H9 (cell line): ENCODE data around the gene FNDC3B. TPM values are rescaled to one million over a fixed set of nuclear protein-coding genes. Genes with fewer than 3 reads are reported as not detected.

Experiments used
- DNase-seq: peaks from one replicate; pipeline ENCODE4 v3.0.0-alpha.2; 2017
- H2AFZ ChIP-seq: one replicate; pipeline ENCODE4 v1.6.1; 2013; ENCODE audit warnings: mild to moderate bottlenecking, low read length, control low read depth, moderate library complexity
- H2AK5ac ChIP-seq: 2 replicates; pipeline ENCODE4 v1.6.1; 2013; ENCODE audit warnings: low read length, control low read depth, mixed read lengths; ENCODE audit not compliant: insufficient read length
- H2BK120ac ChIP-seq: one replicate; pipeline ENCODE4 v1.6.1; 2013; ENCODE audit warnings: low read depth, mild to moderate bottlenecking, low read length, control low read depth, inconsistent platforms; ENCODE audit not compliant: poor library complexity, severe bottlenecking
- H2BK12ac ChIP-seq: 2 replicates; pipeline ENCODE4 v1.6.1; 2013; ENCODE audit warnings: low read length, control low read depth, mixed read lengths, low read depth; ENCODE audit not compliant: insufficient read length
- H2BK15ac ChIP-seq: 2 replicates; pipeline ENCODE4 v1.6.1; 2013; ENCODE audit warnings: low read depth, low read length, control low read depth
- H2BK20ac ChIP-seq: one replicate; pipeline ENCODE4 v1.6.1; 2013; ENCODE audit warnings: low read depth, mild to moderate bottlenecking, low read length, control low read depth, inconsistent platforms; ENCODE audit not compliant: poor library complexity, severe bottlenecking
- H2BK5ac ChIP-seq: 2 replicates; pipeline ENCODE4 v1.6.1; 2013; ENCODE audit warnings: low read length, control low read depth, mixed read lengths; ENCODE audit not compliant: insufficient read length
- H3K14ac ChIP-seq: 2 replicates; pipeline ENCODE4 v1.6.1; 2013; ENCODE audit warnings: low read length, control low read depth; ENCODE audit not compliant: insufficient read depth
- H3K18ac ChIP-seq: 2 replicates; pipeline ENCODE4 v1.6.1; 2013; ENCODE audit warnings: low read depth, mild to moderate bottlenecking, mixed read lengths, low read length, control low read depth; ENCODE audit not compliant: insufficient read length
- H3K23ac ChIP-seq: 2 replicates; pipeline ENCODE4 v1.6.1; 2013; ENCODE audit warnings: low read length, control low read depth, mixed read lengths, low read depth; ENCODE audit not compliant: insufficient read length
- H3K23me2 ChIP-seq: 2 replicates; pipeline ENCODE4 v1.6.1; 2013; ENCODE audit warnings: low read depth, mild to moderate bottlenecking, mixed read lengths, low read length, control low read depth; ENCODE audit not compliant: insufficient read length, poor library complexity, severe bottlenecking
- H3K27ac ChIP-seq: 2 replicates; pipeline ENCODE4 v1.5.1; 2013; ENCODE audit warnings: low read length, control low read depth, mixed read lengths, low read depth; ENCODE audit not compliant: insufficient read length
- H3K27me3 ChIP-seq: 2 replicates; pipeline ENCODE4 v1.6.1; 2013; ENCODE audit warnings: low read length, control low read depth, inconsistent platforms; ENCODE audit not compliant: insufficient read depth
- H3K4ac ChIP-seq: 2 replicates; pipeline ENCODE4 v1.6.1; 2013; ENCODE audit warnings: low read depth, mild to moderate bottlenecking, control low read depth, inconsistent platforms, low read length, moderate library complexity
- H3K4me1 ChIP-seq: 2 replicates; pipeline ENCODE4 v1.6.1; 2013; ENCODE audit warnings: low read length, control low read depth, inconsistent platforms; ENCODE audit not compliant: insufficient read depth
- H3K4me2 ChIP-seq: 2 replicates; pipeline ENCODE4 v1.6.1; 2013; ENCODE audit warnings: low read length, control low read depth, mixed read lengths; ENCODE audit not compliant: insufficient read length, insufficient read depth
- H3K56ac ChIP-seq: 2 replicates; pipeline ENCODE4 v1.6.1; 2013; ENCODE audit warnings: low read depth, mild to moderate bottlenecking, mixed read lengths, low read length, control low read depth; ENCODE audit not compliant: insufficient read length
- H3K79me1 ChIP-seq: 2 replicates; pipeline ENCODE4 v1.6.1; 2013; ENCODE audit warnings: low read depth, mild to moderate bottlenecking, moderate library complexity, low read length, control low read depth, inconsistent platforms; ENCODE audit not compliant: insufficient read depth, poor library complexity, severe bottlenecking
- H3K79me2 ChIP-seq: 2 replicates; pipeline ENCODE4 v1.6.1; 2013; ENCODE audit warnings: low read length, control low read depth, inconsistent platforms; ENCODE audit not compliant: insufficient read depth
- H3K9ac ChIP-seq: 2 replicates; pipeline ENCODE4 v1.6.1; 2013; ENCODE audit warnings: low read length, control low read depth, mixed read lengths; ENCODE audit not compliant: insufficient read length; ENCODE audit errors: extremely low read depth
- H3K9me3 ChIP-seq: one replicate; pipeline ENCODE4 v1.6.1; 2013; ENCODE audit warnings: low read depth, low read length, inconsistent platforms; ENCODE audit not compliant: control insufficient read depth
- H3T11ph ChIP-seq: one replicate; pipeline ENCODE4 v1.6.1; 2013; ENCODE audit warnings: mild to moderate bottlenecking, low read length, control low read depth, inconsistent platforms
- H4K20me1 ChIP-seq: one replicate; pipeline ENCODE4 v1.6.1; 2013; ENCODE audit not compliant: control insufficient read depth, insufficient read length, insufficient read depth
- H4K5ac ChIP-seq: 2 replicates; pipeline ENCODE4 v1.6.1; 2013; ENCODE audit warnings: low read depth, mild to moderate bottlenecking, mixed read lengths, low read length, control low read depth; ENCODE audit not compliant: insufficient read length
- H4K8ac ChIP-seq: replicated peaks from 2 replicates; pipeline ENCODE4 v1.6.1; 2013; ENCODE audit warnings: low read length, control low read depth, mixed read lengths, low read depth; ENCODE audit not compliant: insufficient read length
- H4K91ac ChIP-seq: 2 replicates; pipeline ENCODE4 v1.6.1; 2013; ENCODE audit warnings: low read depth, mild to moderate bottlenecking, moderate library complexity, mixed read lengths, low read length, control low read depth; ENCODE audit not compliant: insufficient read length
- H3K27ac Mint-ChIP-seq, 3 experiments: 2 replicates in 2 of 3; 3 replicates in 1 of 3; pipeline ENCODE4 v1.8.0; 2020 to 2021; ENCODE audit warnings: mixed read lengths in 3 of 3, mild to moderate bottlenecking in 1 of 3, moderate library complexity in 1 of 3
- H3K27me3 Mint-ChIP-seq: 2 replicates; pipeline ENCODE4 v1.8.0; 2021; ENCODE audit warnings: low read depth, mild to moderate bottlenecking, moderate library complexity, mixed read lengths
- H3K36me3 Mint-ChIP-seq, 3 experiments: 2 replicates in 2 of 3; 3 replicates in 1 of 3; pipeline ENCODE4 v1.8.0; 2020 to 2021; ENCODE audit warnings: low read depth in 3 of 3, mixed read lengths in 3 of 3; ENCODE audit not compliant: insufficient read depth in 1 of 3
- H3K4me1 Mint-ChIP-seq, 2 experiments: 2 replicates each; pipeline ENCODE4 v1.8.0; 2020; ENCODE audit warnings: mixed read lengths in 2 of 2
- H3K4me3 Mint-ChIP-seq, 2 experiments: 2 replicates in 1 of 2; 3 replicates in 1 of 2; pipeline ENCODE4 v1.8.0; 2020 to 2021; ENCODE audit warnings: mild to moderate bottlenecking in 2 of 2, mixed read lengths in 2 of 2, moderate library complexity in 1 of 2
- H3K9me3 Mint-ChIP-seq, 2 experiments: 2 replicates in 1 of 2; 3 replicates in 1 of 2; pipeline ENCODE4 v1.8.0; 2020; ENCODE audit warnings: mild to moderate bottlenecking in 2 of 2, mixed read lengths in 2 of 2, moderate library complexity in 1 of 2
- CTCF ChIP-seq: fragments of 200-600 bp; sonication (generic); conservative IDR thresholded peaks from 3 replicates; pipeline ENCODE4 v1.8.0; 2021; ENCODE audit warnings: antibody characterized with exemption, mild to moderate bottlenecking
- total RNA-seq: library from RNA; stranded (reverse); gene quantifications from 2 replicates; pipeline ENCODE4 v1.2.1, GENCODE V29; 2021

Gene FNDC3B
- total RNA-seq, 1 experiment from 2014 or later: 43.8 TPM

GRCh38 chr3:172333042-172333377 lies 293.6 kb downstream of the FNDC3B start:
- no peaks in the 10 kb centered on the region for H3K79me2 ChIP-seq
- no peak overlapping the region for H2AK5ac ChIP-seq
- H2BK20ac ChIP-seq: no peak overlapping the region
- H3K23me2 ChIP-seq: no peaks in the 10 kb centered on the region
- Mint-ChIP-seq H3K4me3 (no peak overlapping the region), H3K36me3 (peaks cover 28 to 53% (median 44%) of the 10 kb centered on the region in 3 experiments), H3K9me3 (no peaks in the 10 kb centered on the region), H3K4me1 (peaks cover 2% of the 10 kb centered on the region in 2 experiments; a peak in 2 of 4 replicates), H3K27me3 (no peaks in the 10 kb centered on the region), H3K27ac (no peak overlapping the region)
- no peak overlapping the region for H3T11ph ChIP-seq
- no peak overlapping the region for H4K91ac ChIP-seq
- no peaks in the 10 kb centered on the region for H4K20me1 ChIP-seq
- H3K4ac ChIP-seq: no peak overlapping the region
- no peaks in the 10 kb centered on the region for H3K79me1 ChIP-seq
- H3K14ac ChIP-seq: no peak overlapping the region
- no peaks in the 10 kb centered on the region for H3K27me3 ChIP-seq
- no peak for TF ChIP-seq CTCF
- H3K9me3 ChIP-seq: no peaks in the 10 kb centered on the region
- no peak overlapping the region for H4K8ac ChIP-seq
- H3K27ac ChIP-seq: no peak overlapping the region
- H3K23ac ChIP-seq: no peak overlapping the region
- no peak overlapping the region for H3K56ac ChIP-seq
- H2AFZ ChIP-seq: no peak overlapping the region
- H3K4me1 ChIP-seq: no peaks in the 10 kb centered on the region
- no peak overlapping the region for H2BK12ac ChIP-seq
- H4K5ac ChIP-seq: no peak overlapping the region
- no peak overlapping the region for H3K9ac ChIP-seq
- no peak overlapping the region for H2BK15ac ChIP-seq
- DNase-seq: no peak
- H2BK120ac ChIP-seq: no peak overlapping the region
- no peak overlapping the region for H3K4me2 ChIP-seq
- no peak overlapping the region for H2BK5ac ChIP-seq
- H3K18ac ChIP-seq: no peak overlapping the region
